Right lobe of liver (tissue), 6 donors: Measurements from ENCODE around the gene SLC36A3. TPM values are rescaled to one million over a fixed set of nuclear protein-coding genes. Genes with fewer than 3 reads are reported as not detected.

Source experiments
- ATAC-seq, 4 donors: fragments of 200-7000 bp; cut with Tn5 transposase; one replicate each; pipeline ENCODE4 v1.9.1; 2020; ENCODE audit warnings: mild to moderate bottlenecking in 4 of 4, moderate library complexity in 4 of 4
- DNase-seq, 3 donors: peaks; one replicate each; pipeline ENCODE4 v3.0.0-alpha.2; 2020
- H3K27ac ChIP-seq, 3 donors: fragments of 200-600 bp; one replicate each; pipeline ENCODE4 v1.8.0; 2022
- H3K27me3 ChIP-seq, 2 donors: fragments of 200-600 bp; one replicate each; pipeline ENCODE4 v1.8.0; 2022
- H3K36me3 ChIP-seq, 4 donors: fragments of 200-600 bp; sonication (generic) in 1 of 4; one replicate each; pipeline versions ENCODE4 v1.5.1 to v1.8.0; 2017 to 2022; ENCODE audit warnings: control low read depth in 1 of 4
- H3K4me1 ChIP-seq, 4 donors: fragments of 200-600 bp; sonication (generic) in 1 of 4; one replicate each; pipeline versions ENCODE4 v1.5.1 to v1.8.0; 2017 to 2022; ENCODE audit warnings: control low read depth in 1 of 4
- H3K4me3 ChIP-seq, 3 donors: fragments of 200-600 bp; one replicate each; pipeline ENCODE4 v1.8.0; 2022
- H3K9me3 ChIP-seq, 4 donors: fragments of 200-600 bp; sonication (generic) in 1 of 4; one replicate each; pipeline versions ENCODE4 v1.5.1 to v1.8.0; 2017 to 2022; ENCODE audit warnings: control low read depth in 1 of 4
- POLR2A ChIP-seq: fragments of 450-650 bp; IDR thresholded peaks from one replicate; pipeline ENCODE4 v1.6.1; 2017; ENCODE audit warnings: antibody characterized with exemption, mild to moderate bottlenecking
- WGBS: methylation state at CpG from one replicate; pipeline ENCODE4 v1.1.6; 2018; ENCODE audit warnings: low coverage, low lambda C conversion rate; ENCODE audit not compliant: insufficient coverage; ENCODE audit errors: missing lambda C conversion rate; 5-methylcytosine and 5-hydroxymethylcytosine counted together
- intact Hi-C, 2 donors: fragments of 100-400 bp; cut with DNase I; formaldehyde crosslinking; loops; one replicate each; pipeline versions ENCODE4 v1.11.2 to v1.14.1; 2022
- total RNA-seq, 6 experiments: library from RNA; depleted of rRNA in 2 of 6; stranded (reverse); fragments of >200 nt in 2 of 6; fragmentation: NEBNext Ultra II Directional in 3 of 6; extraction: Animal tissue kit (Norgen Biotek cat#: 25700) in 3 of 6; gene quantifications; one replicate each; pipeline versions ENCODE4 v1.1.0 to v1.2.4, GENCODE V29; 2016 to 2023
- TF ChIP-seq, protein P1 (sequence below), 4 donors: fragments of 200-600 bp in 3 of 4; fragments of 450-650 bp in 1 of 4; IDR thresholded peaks; one replicate each; pipeline versions ENCODE4 v1.5.1 to v1.8.0; 2016 to 2022; ENCODE audit warnings: antibody characterized with exemption in 4 of 4, mild to moderate bottlenecking in 2 of 4
- donor health status: DM: no; HTN: yes; CAD: no.
- donor health status: DM: no; HTN: no; CAD: no.
- donor health status: DM: no; HTN: no; CAD: no.
- donor health status: DM: no; HTN: yes; CAD: no.
- donor health status: DM: no; HTN: yes; CAD: no.

The SLC36A3 gene
- total RNA-seq, 6 experiments from 2014 or later, result not detected

DNA sequence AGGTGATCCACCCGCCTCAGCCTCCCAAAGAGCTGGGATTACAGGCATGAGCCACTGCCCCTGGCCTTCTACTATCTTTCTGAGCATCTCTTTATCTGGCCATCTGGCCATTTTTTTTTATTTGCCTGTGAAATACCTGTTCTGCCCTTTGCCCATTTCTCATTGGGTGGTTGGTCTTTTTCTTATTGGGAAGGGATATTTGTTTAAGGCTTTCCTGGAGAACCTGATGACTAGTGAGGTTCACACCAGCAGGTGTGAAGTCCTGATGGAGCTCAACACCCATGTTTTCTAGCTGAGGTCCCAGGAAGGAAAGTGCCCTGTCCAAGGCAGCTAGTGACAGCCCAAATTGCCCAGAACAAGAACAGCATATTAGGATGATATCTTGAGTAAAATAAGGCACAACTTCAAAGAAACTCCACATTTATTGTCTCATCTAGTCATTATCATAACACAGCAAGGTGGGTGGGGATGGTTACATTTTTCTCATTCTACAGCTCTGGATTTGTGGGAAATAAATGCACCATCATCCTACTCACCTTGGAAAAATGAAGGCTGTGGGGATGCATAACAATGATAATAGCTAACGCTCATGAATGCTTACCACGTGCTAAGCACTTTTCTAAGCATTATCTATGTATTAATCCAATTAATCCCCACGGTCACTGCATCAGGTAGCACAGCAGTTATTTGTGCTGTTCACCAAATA is 20.3 kb downstream of the SLC36A3 start:
- H3K36me3 ChIP-seq, result no peaks in the 10 kb centered on the region
- H3K27me3 ChIP-seq, result no peaks in the 10 kb centered on the region
- 74% methylated on average over 4 of the region's 4 CpGs for WGBS
- intact Hi-C loops, result no loop called here
- H3K9me3 ChIP-seq, result no peaks in the 10 kb centered on the region
- no peak for TF ChIP-seq POLR2A
- TF ChIP-seq, protein P1, sequence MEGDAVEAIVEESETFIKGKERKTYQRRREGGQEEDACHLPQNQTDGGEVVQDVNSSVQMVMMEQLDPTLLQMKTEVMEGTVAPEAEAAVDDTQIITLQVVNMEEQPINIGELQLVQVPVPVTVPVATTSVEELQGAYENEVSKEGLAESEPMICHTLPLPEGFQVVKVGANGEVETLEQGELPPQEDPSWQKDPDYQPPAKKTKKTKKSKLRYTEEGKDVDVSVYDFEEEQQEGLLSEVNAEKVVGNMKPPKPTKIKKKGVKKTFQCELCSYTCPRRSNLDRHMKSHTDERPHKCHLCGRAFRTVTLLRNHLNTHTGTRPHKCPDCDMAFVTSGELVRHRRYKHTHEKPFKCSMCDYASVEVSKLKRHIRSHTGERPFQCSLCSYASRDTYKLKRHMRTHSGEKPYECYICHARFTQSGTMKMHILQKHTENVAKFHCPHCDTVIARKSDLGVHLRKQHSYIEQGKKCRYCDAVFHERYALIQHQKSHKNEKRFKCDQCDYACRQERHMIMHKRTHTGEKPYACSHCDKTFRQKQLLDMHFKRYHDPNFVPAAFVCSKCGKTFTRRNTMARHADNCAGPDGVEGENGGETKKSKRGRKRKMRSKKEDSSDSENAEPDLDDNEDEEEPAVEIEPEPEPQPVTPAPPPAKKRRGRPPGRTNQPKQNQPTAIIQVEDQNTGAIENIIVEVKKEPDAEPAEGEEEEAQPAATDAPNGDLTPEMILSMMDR (IDR thresholded peaks at IDR 0.05), result no peak
- no peak for DNase-seq
- H3K4me3 ChIP-seq, result no peak overlapping the region
- H3K4me1 ChIP-seq, result no peaks in the 10 kb centered on the region
- no peak overlapping the region for H3K27ac ChIP-seq
- no peak for ATAC-seq

DNA sequence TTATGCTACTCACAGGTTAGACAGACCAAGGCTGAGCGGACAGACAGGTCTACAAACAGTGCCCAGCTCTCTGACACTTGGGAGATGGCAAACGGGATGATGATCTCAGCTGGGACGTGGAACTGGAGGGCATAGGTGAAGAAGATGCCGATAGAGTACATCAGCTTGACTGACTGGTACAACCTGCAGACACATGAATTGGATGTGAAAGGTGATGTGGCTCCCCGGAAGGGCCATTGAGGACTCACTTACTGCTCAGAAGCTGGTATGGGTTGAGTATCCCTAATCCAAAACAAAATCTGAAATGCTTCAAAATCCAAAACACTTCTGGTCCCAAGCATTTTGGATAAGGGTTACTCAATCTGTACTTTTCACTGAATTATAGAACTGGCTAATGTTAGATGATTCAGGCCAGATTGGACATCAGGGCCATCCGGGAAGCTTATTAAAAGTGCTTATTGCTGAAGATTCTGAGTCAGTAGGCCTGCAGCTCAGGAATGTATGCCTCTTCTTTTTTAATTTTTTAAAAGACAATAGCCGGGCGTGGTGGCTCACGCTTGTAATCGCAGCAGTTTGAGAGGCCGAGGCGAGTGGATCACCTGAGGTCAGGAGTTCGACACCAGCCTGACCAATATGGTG is 22.4 kb downstream of the SLC36A3 start:
- H3K9me3 ChIP-seq, result no peaks in the 10 kb centered on the region
- no peaks in the 10 kb centered on the region for H3K27me3 ChIP-seq
- 85% methylated on average over 12 of the region's 13 CpGs for WGBS
- H3K36me3 ChIP-seq, result no peaks in the 10 kb centered on the region
- no peak overlapping the region for H3K4me3 ChIP-seq
- intact Hi-C loops, result no loop called here
- H3K4me1 ChIP-seq, result no peaks in the 10 kb centered on the region
- DNase-seq, result no peak
- H3K27ac ChIP-seq, result no peak overlapping the region
- ATAC-seq, result no peak
- TF ChIP-seq POLR2A, result no peak
- TF ChIP-seq, protein P1 (IDR thresholded peaks at IDR 0.05), result no peak

DNA sequence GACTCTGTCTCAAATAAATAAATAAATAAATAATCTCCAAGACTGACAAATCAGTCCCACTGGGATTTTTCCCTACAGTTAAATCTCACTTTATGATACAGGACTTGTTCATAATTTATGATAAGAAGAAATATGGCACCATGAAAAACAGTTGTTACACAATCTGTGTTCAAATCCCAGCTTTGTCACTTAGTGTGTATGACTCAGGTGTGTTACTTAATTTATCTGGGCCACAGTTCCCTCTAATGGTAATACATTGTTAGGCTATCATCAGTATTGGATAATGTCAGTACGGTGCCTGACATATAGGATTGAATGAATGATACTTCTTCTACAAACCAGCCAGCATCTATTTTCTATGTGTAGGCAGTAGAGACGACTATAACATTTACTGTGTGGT is 23.1 kb downstream of the SLC36A3 start:
- Histone ChIP-seq H3K4me1 (no peaks in the 10 kb centered on the region), H3K27me3 (no peaks in the 10 kb centered on the region), H3K4me3 (no peak overlapping the region), H3K27ac (no peak overlapping the region), H3K36me3 (no peaks in the 10 kb centered on the region), H3K9me3 (no peaks in the 10 kb centered on the region)
- ATAC-seq (no peak), DNase-seq (no peak)
- 80% methylated on average over 2 of the region's 2 CpGs for WGBS
- TF ChIP-seq, protein P1 (IDR thresholded peaks at IDR 0.05), result no peak
- TF ChIP-seq POLR2A, result no peak
- intact Hi-C loops, result no loop called here

DNA sequence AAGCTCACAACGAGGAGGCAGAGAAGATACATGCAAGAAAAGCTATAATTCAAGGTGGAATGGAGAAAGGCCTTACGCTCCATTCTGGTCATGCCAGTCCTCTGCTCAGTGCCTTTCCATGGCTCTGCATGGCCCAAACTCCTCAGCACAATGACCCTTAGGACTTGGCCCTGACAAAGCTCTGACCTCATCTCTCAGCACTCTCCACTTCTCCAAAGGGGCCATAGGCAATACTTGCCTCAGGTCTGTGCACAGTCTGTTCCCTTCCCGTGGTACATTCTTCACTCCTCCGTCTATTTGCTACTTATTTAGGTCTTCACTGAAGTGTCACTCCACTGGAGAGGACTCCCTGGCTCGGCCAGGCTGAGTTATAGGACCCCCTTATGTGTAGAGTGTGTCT is 24.7 kb downstream of the SLC36A3 start:
- Histone ChIP-seq H3K4me3 (no peak overlapping the region), H3K27ac (no peak overlapping the region), H3K4me1 (no peaks in the 10 kb centered on the region), H3K9me3 (no peaks in the 10 kb centered on the region), H3K27me3 (no peaks in the 10 kb centered on the region), H3K36me3 (no peaks in the 10 kb centered on the region)
- DNase-seq, result no peak
- intact Hi-C loops, result no loop called here
- WGBS, result 74% methylated on average over 3 of the region's 5 CpGs
- TF ChIP-seq POLR2A, result no peak
- TF ChIP-seq, protein P1 (IDR thresholded peaks at IDR 0.05), result no peak
- ATAC-seq, result no peak
